SHP77 treated with DMSO at 0.1 percent for 48 hours (cell line): ENCODE measurements around the gene IFI44.

Source experiments
- DNase-seq: peaks from one replicate; lab custom pipeline; 2025; lab: John Stamatoyannopoulos, UW

IFI44 gene

GRCh38 chr1:78712467-78713051 is 62.9 kb downstream of the IFI44 start:
- DNase-seq = no peak

- DNase-seq = no peak
Measured at GRCh38 chr1:78713297-78713696, 63.7 kb downstream of the IFI44 start.
